ENCODE measurements around the gene ADH1A. TPM values are rescaled to one million over a fixed set of nuclear protein-coding genes. Genes with fewer than 3 reads are reported as not detected.

ADH1A gene
- total RNA-seq, 2 donors from 2014 or later, result 0.26 TPM; not detected in 1

- H3K4me3 ChIP-seq, result no peak overlapping the region
- H3K4me1 ChIP-seq, result no peaks in the 10 kb centered on the region
- H3K9me3 ChIP-seq, result no peaks in the 10 kb centered on the region
- DNase-seq (no peak), ATAC-seq (no peak)
- no peak for TF ChIP-seq POLR2A (IDR thresholded peaks at IDR 0.05)
- TF ChIP-seq CTCF (IDR thresholded peaks at IDR 0.05), result no peak
- H3K27me3 ChIP-seq, result no peaks in the 10 kb centered on the region
- WGBS, 2 donors, result 85 to 88% methylated on average over 3 of the region's 3 CpGs
- intact Hi-C loops (cut with DNase I), result no loop called here
- no peaks in the 10 kb centered on the region for H3K36me3 ChIP-seq (replicated peaks in 1 of 2; ENCODE audit: insufficient read depth in 1 of 2, low read depth in 2 of 2)
- no peak overlapping the region for H3K27ac ChIP-seq
Measured at GRCh38 chr4:99275885-99276284, 14.9 kb downstream of the ADH1A start.

GRCh38 chr4:99275050-99275449, 15.7 kb downstream of the ADH1A start:
- Histone ChIP-seq H3K27ac (no peak overlapping the region), H3K9me3 (no peaks in the 10 kb centered on the region), H3K4me1 (no peaks in the 10 kb centered on the region), H3K4me3 (no peak overlapping the region), H3K36me3 (replicated peaks in 1 of 2; ENCODE audit: insufficient read depth in 1 of 2, low read depth in 2 of 2) (no peaks in the 10 kb centered on the region), H3K27me3 (no peaks in the 10 kb centered on the region)
- TF ChIP-seq CTCF (IDR thresholded peaks at IDR 0.05) (no peak), POLR2A (IDR thresholded peaks at IDR 0.05) (no peak)
- DNase-seq (no peak), ATAC-seq (no peak)
- 84 to 93% methylated on average over 5 of the region's 5 CpGs for whole genome bisulfite sequencing, 2 donors
- intact Hi-C loops (cut with DNase I), result no loop called here

- TF ChIP-seq CTCF (IDR thresholded peaks at IDR 0.05), result no peak
- TF ChIP-seq POLR2A (IDR thresholded peaks at IDR 0.05), result no peak
- H3K4me1 ChIP-seq, result no peaks in the 10 kb centered on the region
- H3K9me3 ChIP-seq, result no peaks in the 10 kb centered on the region
- intact Hi-C loops (cut with DNase I), result no loop called here
- no peaks in the 10 kb centered on the region for H3K36me3 ChIP-seq (replicated peaks in 1 of 2; ENCODE audit: insufficient read depth in 1 of 2, low read depth in 2 of 2)
- ATAC-seq (no peak), DNase-seq (no peak)
- no peaks in the 10 kb centered on the region for H3K27me3 ChIP-seq
- WGBS, 2 donors, result 86 to 89% methylated on average over 2 of the region's 2 CpGs
- no peak overlapping the region for H3K4me3 ChIP-seq
- no peak overlapping the region for H3K27ac ChIP-seq
Measured at GRCh38 chr4:99273704-99274103, 17.1 kb downstream of the ADH1A start.

- Histone ChIP-seq H3K27me3 (no peaks in the 10 kb centered on the region), H3K27ac (no peak overlapping the region), H3K4me1 (no peaks in the 10 kb centered on the region), H3K4me3 (no peak overlapping the region), H3K36me3 (replicated peaks in 1 of 2; ENCODE audit: insufficient read depth in 1 of 2, low read depth in 2 of 2) (no peaks in the 10 kb centered on the region), H3K9me3 (no peaks in the 10 kb centered on the region)
- ATAC-seq (no peak), DNase-seq (no peak)
- TF ChIP-seq POLR2A (IDR thresholded peaks at IDR 0.05) (no peak), CTCF (IDR thresholded peaks at IDR 0.05) (no peak)
- intact Hi-C loops (cut with DNase I), result no loop called here
Measured at GRCh38 chr4:99264927-99265326, 25.9 kb downstream of the ADH1A start.

GRCh38 chr4:99252746-99253145, 38.0 kb downstream of the ADH1A start:
- H3K27me3 ChIP-seq, result no peaks in the 10 kb centered on the region
- WGBS, 2 donors, result 86 to 90% methylated on average over 4 of the region's 4 CpGs
- no peak for DNase-seq
- ATAC-seq, result no peak
- H3K4me3 ChIP-seq, result no peak overlapping the region
- TF ChIP-seq POLR2A (IDR thresholded peaks at IDR 0.05) (no peak), CTCF (IDR thresholded peaks at IDR 0.05) (no peak)
- intact Hi-C loops (cut with DNase I), result no loop called here
- H3K9me3 ChIP-seq, result no peaks in the 10 kb centered on the region
- H3K4me1 ChIP-seq, result no peaks in the 10 kb centered on the region
- H3K36me3 ChIP-seq (replicated peaks in 1 of 2; ENCODE audit: insufficient read depth in 1 of 2, low read depth in 2 of 2), result no peaks in the 10 kb centered on the region
- no peak overlapping the region for H3K27ac ChIP-seq
